GM19455 (cell line): Measurements from ENCODE around the gene FDX1.

Source experiments
- ATAC-seq: cut with Tn5 transposase; IDR thresholded peaks from one replicate; pipeline ENCODE4 v1.9.1; 2021; ENCODE audit not compliant: unreplicated experiment

Gene FDX1

DNA sequence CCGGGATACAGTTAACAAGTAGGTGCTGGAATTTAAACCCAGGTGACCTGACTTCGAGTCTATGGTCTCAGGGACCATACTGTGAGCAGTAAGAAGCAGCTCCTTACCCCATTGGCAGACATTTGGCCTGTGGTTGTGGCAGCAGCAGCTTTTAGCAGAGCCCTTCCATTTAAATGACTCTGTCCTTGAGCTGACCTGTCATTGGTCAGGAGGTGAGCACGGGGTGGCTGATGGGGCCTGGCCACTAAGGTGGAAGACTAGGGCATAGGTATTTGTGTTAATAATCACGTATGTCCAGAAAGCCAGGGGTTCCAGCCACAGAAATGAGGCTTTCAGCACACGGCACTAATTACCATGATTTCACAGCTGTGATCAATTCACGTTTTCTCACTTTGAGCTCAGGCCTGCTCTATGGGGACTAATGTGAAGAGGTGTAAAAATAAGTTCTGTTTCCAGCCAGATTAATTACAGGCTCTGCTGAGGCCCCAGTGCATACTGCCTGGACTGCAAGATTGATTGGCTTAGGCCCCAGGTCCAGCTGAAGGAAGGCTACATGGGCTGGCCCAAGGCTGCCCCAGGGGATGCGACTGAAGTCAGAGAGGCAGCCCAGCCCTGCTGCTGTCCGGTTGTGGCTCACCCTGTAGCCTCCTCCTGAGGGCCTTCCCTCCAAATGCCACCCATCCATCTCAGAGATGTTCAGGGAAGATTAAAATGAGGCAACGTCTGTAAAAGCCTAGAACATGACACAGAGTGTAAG is 76.0 kb downstream of the FDX1 start:
- ATAC-seq: no peak

DNA sequence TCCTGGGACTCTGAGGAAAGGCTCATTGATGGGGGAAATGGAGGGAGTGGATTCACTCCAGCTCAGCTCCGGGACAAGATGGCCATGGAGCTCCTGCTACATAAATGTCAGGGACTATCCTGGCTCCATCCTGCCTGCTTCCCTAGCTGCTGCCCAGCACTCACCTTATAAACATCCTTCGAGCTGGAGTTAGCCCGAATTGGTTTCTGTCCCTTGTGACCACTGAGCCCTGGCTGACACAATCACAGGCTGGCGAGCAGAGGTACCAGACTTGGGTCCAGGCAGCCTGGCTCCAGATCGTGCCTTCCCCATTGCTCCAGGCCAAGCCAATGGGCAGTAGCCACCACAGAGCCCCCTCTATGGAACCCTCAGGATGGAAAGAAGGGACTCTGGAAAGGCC is 77.6 kb downstream of the FDX1 start:
- ATAC-seq: no peak

DNA sequence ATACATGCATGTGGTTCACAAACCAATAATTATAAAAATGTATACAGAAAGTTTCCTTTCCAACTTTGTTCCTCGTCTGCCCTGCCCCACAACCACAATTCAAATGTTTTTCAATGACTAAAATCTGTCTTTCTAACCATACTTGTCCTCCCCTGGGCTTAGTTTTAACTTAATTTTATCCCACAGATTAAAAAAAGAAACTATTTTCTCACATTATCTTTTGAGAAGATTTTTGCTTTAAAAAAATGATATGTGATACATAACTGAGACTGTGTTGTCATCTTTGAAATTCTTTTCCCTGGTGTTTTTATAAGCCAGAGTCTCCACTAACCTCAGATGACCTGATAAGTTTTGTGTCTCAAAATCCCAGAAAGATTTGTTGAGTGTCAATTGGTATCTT is 79.0 kb downstream of the FDX1 start:
- ATAC-seq: no peak

DNA sequence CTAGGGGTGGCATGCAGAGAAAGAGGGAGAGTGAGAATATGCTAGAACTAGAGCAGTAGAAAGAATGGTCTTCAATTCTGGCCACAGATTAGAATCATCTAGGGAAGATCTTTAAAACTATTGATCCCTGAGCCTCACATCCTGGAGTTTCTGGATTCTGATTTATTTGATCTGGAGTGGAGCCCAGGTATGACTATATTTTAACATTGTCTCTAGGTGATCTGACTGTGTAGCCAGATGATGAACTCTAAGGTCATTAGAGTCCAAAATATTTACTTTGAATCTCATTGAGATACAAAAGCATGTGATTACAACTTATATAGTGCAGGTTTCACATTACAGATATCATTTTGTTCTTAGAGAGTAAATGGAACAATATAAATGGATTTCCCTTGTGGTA is 79.7 kb downstream of the FDX1 start:
- no peak for ATAC-seq

DNA sequence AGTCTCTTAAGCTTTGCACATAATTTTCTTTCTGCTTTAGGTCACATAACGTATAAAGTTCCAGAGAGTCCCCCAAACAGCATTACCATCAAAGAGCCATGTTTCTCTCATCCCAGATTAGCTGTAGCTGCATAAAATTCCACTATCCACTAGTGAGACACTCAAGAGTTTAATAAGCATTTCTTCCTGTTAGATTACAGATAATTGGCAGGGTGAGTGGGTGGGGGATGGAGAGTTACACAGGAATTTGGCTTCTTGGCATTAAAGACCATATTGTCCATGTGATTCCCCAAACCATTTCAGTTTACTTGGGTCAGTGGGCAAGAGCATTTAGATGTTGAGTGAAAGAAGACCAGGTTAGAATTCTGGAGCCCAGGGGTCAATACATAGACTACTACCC is 82.3 kb downstream of the FDX1 start:
- ATAC-seq: no peak

DNA sequence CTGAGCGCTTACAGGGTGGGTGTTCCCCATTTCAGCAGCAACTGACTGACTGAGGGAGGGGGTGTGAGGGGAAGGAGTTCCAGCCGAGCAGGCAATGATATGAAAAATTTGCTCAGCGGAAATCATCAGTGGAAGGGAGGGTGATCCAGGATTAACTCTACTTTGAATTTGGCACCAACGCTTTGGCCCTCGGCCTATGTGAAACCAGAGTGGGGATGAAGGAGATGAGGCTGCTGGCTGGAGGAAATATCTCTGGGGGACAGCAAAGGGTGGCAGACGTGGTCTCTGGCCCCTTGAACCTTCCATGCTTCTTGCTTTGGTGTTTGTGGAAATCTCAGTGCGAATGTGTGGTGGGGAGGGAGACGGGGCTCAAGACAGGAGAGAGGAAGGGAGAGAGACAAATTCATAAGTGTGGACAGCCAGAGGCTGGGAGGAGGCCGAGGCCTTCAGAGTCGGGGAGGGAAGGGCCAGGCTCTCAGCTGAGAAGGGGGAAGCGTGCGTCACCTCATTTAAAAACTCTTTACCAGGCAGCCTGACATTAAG is 83.6 kb downstream of the FDX1 start:
- no peak for ATAC-seq

DNA sequence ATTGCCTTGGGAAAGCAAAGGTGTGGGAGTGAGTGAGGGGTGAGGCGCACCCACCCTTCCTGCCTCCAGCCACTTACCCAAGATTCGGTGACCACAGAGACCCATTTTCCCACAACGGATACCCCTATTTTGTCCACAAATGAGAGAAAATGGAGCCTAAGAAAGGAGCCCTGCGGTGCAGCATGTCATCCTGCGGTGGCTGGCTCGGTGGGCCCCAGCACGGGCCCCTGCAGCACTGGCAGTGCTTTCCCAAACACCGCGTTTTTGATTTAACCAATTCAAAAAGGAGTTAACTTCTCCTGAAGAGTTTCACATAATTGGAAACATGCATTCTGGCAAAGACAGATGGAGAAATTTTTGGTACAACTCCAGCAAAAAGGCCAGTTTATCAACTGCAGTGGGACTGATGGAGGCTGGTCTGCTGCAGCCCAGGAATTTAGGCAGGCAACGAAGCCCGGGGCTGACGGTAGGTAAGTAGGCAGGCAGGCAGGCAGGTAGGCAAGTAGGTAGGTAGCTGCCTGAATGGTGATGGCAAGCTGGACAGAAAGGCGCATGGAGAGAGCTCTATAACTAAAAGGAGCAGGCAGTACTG is 84.2 kb downstream of the FDX1 start:
- no peak for ATAC-seq
